ENCODE data around the gene ACTA1. TPM values are rescaled to one million over a fixed set of nuclear protein-coding genes. Genes with fewer than 3 reads are reported as not detected.

ACTA1 gene
- total RNA-seq, 1 donor from 2014 or later, result not detected

Other genes starting within 250 kb of the ACTA1 start
- 28.2 and 35.9 TPM in 2 replicates for gene RAB4A, start 163.0 kb downstream of the ACTA1 start, total RNA-seq
- gene CCSAP, start 91.0 kb downstream of the ACTA1 start, total RNA-seq, result 9.1 and 10.0 TPM in 2 replicates
- gene NUP133, start 74.2 kb upstream of the ACTA1 start, total RNA-seq, result 45.6 and 48.0 TPM in 2 replicates
- gene ABCB10, start 124.6 kb upstream of the ACTA1 start, total RNA-seq, result 34.9 and 36.2 TPM in 2 replicates
- gene TAF5L, start 192.0 kb upstream of the ACTA1 start, total RNA-seq, result 26.9 and 27.5 TPM in 2 replicates
- gene URB2, start 192.2 kb upstream of the ACTA1 start, total RNA-seq, result 20.5 and 21.3 TPM in 2 replicates

Data from T-helper 2 cell treated with Interferon-gamma antibody and Interleukin-4, amounts not matched to agents 100 ng/mL and 5 ng/mL, for 36 hours (primary cell).